ENCODE measurements around the gene MBD5. TPM values are rescaled to one million over a fixed set of nuclear protein-coding genes. Genes with fewer than 3 reads are reported as not detected.

The MBD5 gene
- total and polyA plus RNA-seq, 4 donors, result 27.7 to 58.6 (median 37.8) TPM

GRCh38 chr2:148351437-148352143, 330.7 kb downstream of the MBD5 start:
- Histone ChIP-seq H3K27ac (ENCODE audit: low read depth, low read length) (no peak overlapping the region), H3K27me3 (ENCODE audit: control insufficient read depth, insufficient read depth, low read length) (no peaks in the 10 kb centered on the region), H3K36me3 (ENCODE audit: control insufficient read depth, insufficient read depth, low read length) (no peaks in the 10 kb centered on the region), H3K9me3 (ENCODE audit: control insufficient read depth, insufficient read depth, low read length) (peaks cover 2% of the 10 kb centered on the region), H3K4me1 (ENCODE audit: control insufficient read depth, insufficient read depth, low read length) (no peaks in the 10 kb centered on the region), H3K4me3 (ENCODE audit: low read depth, low read length) (no peak overlapping the region)
- DNase-seq (ENCODE audit: low read depth in 4 of 6, low spot score in 6 of 6), result no peak
- 80% methylated on average over 1 of the region's 2 CpGs for WGBS (ENCODE audit: insufficient coverage)

GRCh38 chr2:148358375-148358774, 337.5 kb downstream of the MBD5 start:
- Histone ChIP-seq H3K36me3 (ENCODE audit: control insufficient read depth, insufficient read depth, low read length) (no peaks in the 10 kb centered on the region), H3K27me3 (ENCODE audit: control insufficient read depth, insufficient read depth, low read length) (no peaks in the 10 kb centered on the region), H3K9me3 (ENCODE audit: control insufficient read depth, insufficient read depth, low read length) (peaks cover 2% of the 10 kb centered on the region), H3K4me3 (ENCODE audit: low read depth, low read length) (no peak overlapping the region), H3K27ac (ENCODE audit: low read depth, low read length) (no peak overlapping the region), H3K4me1 (ENCODE audit: control insufficient read depth, insufficient read depth, low read length) (no peaks in the 10 kb centered on the region)
- no peak for DNase-seq (ENCODE audit: low read depth in 4 of 6, low spot score in 6 of 6)
- WGBS (ENCODE audit: insufficient coverage), result no CpG with 5 or more reads among the region's 6 CpGs

- no peaks in the 10 kb centered on the region for H3K36me3 ChIP-seq (ENCODE audit: control insufficient read depth, insufficient read depth, low read length)
- H3K27me3 ChIP-seq (ENCODE audit: control insufficient read depth, insufficient read depth, low read length), result no peaks in the 10 kb centered on the region
- H3K9me3 ChIP-seq (ENCODE audit: control insufficient read depth, insufficient read depth, low read length), result peaks cover under 1% of the 10 kb centered on the region
- no peaks in the 10 kb centered on the region for H3K4me1 ChIP-seq (ENCODE audit: control insufficient read depth, insufficient read depth, low read length)
- no peak overlapping the region for H3K4me3 ChIP-seq (ENCODE audit: low read depth, low read length)
- no peak for DNase-seq (ENCODE audit: low read depth in 4 of 6, low spot score in 6 of 6)
- no CpG with 5 or more reads among the region's 1 CpG for WGBS (ENCODE audit: insufficient coverage)
- no peak overlapping the region for H3K27ac ChIP-seq (ENCODE audit: low read depth, low read length)
These were observed 339.8 kb downstream of the MBD5 start for GRCh38 chr2:148360662-148361061.

GRCh38 chr2:148362144-148362796, 341.4 kb downstream of the MBD5 start:
- Histone ChIP-seq H3K36me3 (ENCODE audit: control insufficient read depth, insufficient read depth, low read length) (no peaks in the 10 kb centered on the region), H3K27ac (ENCODE audit: low read depth, low read length) (no peak overlapping the region), H3K4me1 (ENCODE audit: control insufficient read depth, insufficient read depth, low read length) (no peaks in the 10 kb centered on the region), H3K27me3 (ENCODE audit: control insufficient read depth, insufficient read depth, low read length) (no peaks in the 10 kb centered on the region), H3K4me3 (ENCODE audit: low read depth, low read length) (no peak overlapping the region), H3K9me3 (ENCODE audit: control insufficient read depth, insufficient read depth, low read length) (no peaks in the 10 kb centered on the region)
- 90% methylated on average over 9 of the region's 10 CpGs for WGBS (ENCODE audit: insufficient coverage)
- no peak for DNase-seq (ENCODE audit: low read depth in 4 of 6, low spot score in 6 of 6)

- Histone ChIP-seq H3K27me3 (ENCODE audit: control insufficient read depth, insufficient read depth, low read length) (no peaks in the 10 kb centered on the region), H3K4me3 (ENCODE audit: low read depth, low read length) (no peak overlapping the region), H3K36me3 (ENCODE audit: control insufficient read depth, insufficient read depth, low read length) (no peaks in the 10 kb centered on the region), H3K27ac (ENCODE audit: low read depth, low read length) (no peak overlapping the region), H3K4me1 (ENCODE audit: control insufficient read depth, insufficient read depth, low read length) (no peaks in the 10 kb centered on the region), H3K9me3 (ENCODE audit: control insufficient read depth, insufficient read depth, low read length) (no peaks in the 10 kb centered on the region)
- DNase-seq (ENCODE audit: low read depth in 4 of 6, low spot score in 6 of 6), result no peak
- 56% methylated on average over 2 of the region's 3 CpGs for WGBS (ENCODE audit: insufficient coverage)
These were observed 354.3 kb downstream of the MBD5 start for GRCh38 chr2:148375214-148375613.

- Histone ChIP-seq H3K27me3 (ENCODE audit: control insufficient read depth, insufficient read depth, low read length) (no peaks in the 10 kb centered on the region), H3K27ac (ENCODE audit: low read depth, low read length) (no peak overlapping the region), H3K9me3 (ENCODE audit: control insufficient read depth, insufficient read depth, low read length) (no peaks in the 10 kb centered on the region), H3K4me3 (ENCODE audit: low read depth, low read length) (no peak overlapping the region), H3K4me1 (ENCODE audit: control insufficient read depth, insufficient read depth, low read length) (no peaks in the 10 kb centered on the region), H3K36me3 (ENCODE audit: control insufficient read depth, insufficient read depth, low read length) (no peaks in the 10 kb centered on the region)
- no CpG with 5 or more reads among the region's 1 CpG for WGBS (ENCODE audit: insufficient coverage)
- DNase-seq (ENCODE audit: low read depth in 4 of 6, low spot score in 6 of 6), result no peak
These were observed 370.4 kb downstream of the MBD5 start for GRCh38 chr2:148391324-148391723.

- no peaks in the 10 kb centered on the region for H3K36me3 ChIP-seq (ENCODE audit: control insufficient read depth, insufficient read depth, low read length)
- WGBS (ENCODE audit: insufficient coverage), result no CpG with 5 or more reads among the region's 1 CpG
- no peaks in the 10 kb centered on the region for H3K9me3 ChIP-seq (ENCODE audit: control insufficient read depth, insufficient read depth, low read length)
- H3K4me1 ChIP-seq (ENCODE audit: control insufficient read depth, insufficient read depth, low read length), result no peaks in the 10 kb centered on the region
- H3K4me3 ChIP-seq (ENCODE audit: low read depth, low read length), result no peak overlapping the region
- DNase-seq (ENCODE audit: low read depth in 4 of 6, low spot score in 6 of 6), result no peak
- no peak overlapping the region for H3K27ac ChIP-seq (ENCODE audit: low read depth, low read length)
- no peaks in the 10 kb centered on the region for H3K27me3 ChIP-seq (ENCODE audit: control insufficient read depth, insufficient read depth, low read length)
These were observed 381.9 kb downstream of the MBD5 start for GRCh38 chr2:148402786-148403185.

GRCh38 chr2:148410899-148411298, 390.0 kb downstream of the MBD5 start:
- no CpG with 5 or more reads among the region's 1 CpG for WGBS (ENCODE audit: insufficient coverage)
- Histone ChIP-seq H3K36me3 (ENCODE audit: control insufficient read depth, insufficient read depth, low read length) (no peaks in the 10 kb centered on the region), H3K4me1 (ENCODE audit: control insufficient read depth, insufficient read depth, low read length) (no peaks in the 10 kb centered on the region), H3K27ac (ENCODE audit: low read depth, low read length) (no peak overlapping the region), H3K27me3 (ENCODE audit: control insufficient read depth, insufficient read depth, low read length) (no peaks in the 10 kb centered on the region), H3K9me3 (ENCODE audit: control insufficient read depth, insufficient read depth, low read length) (peaks cover 10% of the 10 kb centered on the region), H3K4me3 (ENCODE audit: low read depth, low read length) (no peak overlapping the region)
- no peak for DNase-seq (ENCODE audit: low read depth in 4 of 6, low spot score in 6 of 6)

GRCh38 chr2:148416248-148416647, 395.4 kb downstream of the MBD5 start:
- H3K4me1 ChIP-seq (ENCODE audit: control insufficient read depth, insufficient read depth, low read length), result no peaks in the 10 kb centered on the region
- WGBS (ENCODE audit: insufficient coverage), result no CpG with 5 or more reads among the region's 1 CpG
- no peak overlapping the region for H3K4me3 ChIP-seq (ENCODE audit: low read depth, low read length)
- no peaks in the 10 kb centered on the region for H3K36me3 ChIP-seq (ENCODE audit: control insufficient read depth, insufficient read depth, low read length)
- DNase-seq (ENCODE audit: low read depth in 4 of 6, low spot score in 6 of 6), result no peak
- H3K27ac ChIP-seq (ENCODE audit: low read depth, low read length), result no peak overlapping the region
- H3K9me3 ChIP-seq (ENCODE audit: control insufficient read depth, insufficient read depth, low read length), result peaks cover 13% of the 10 kb centered on the region
- no peaks in the 10 kb centered on the region for H3K27me3 ChIP-seq (ENCODE audit: control insufficient read depth, insufficient read depth, low read length)

GRCh38 chr2:148430101-148430500, 409.2 kb downstream of the MBD5 start:
- Histone ChIP-seq H3K27ac (ENCODE audit: low read depth, low read length) (no peak overlapping the region), H3K4me1 (ENCODE audit: control insufficient read depth, insufficient read depth, low read length) (no peaks in the 10 kb centered on the region), H3K27me3 (ENCODE audit: control insufficient read depth, insufficient read depth, low read length) (no peaks in the 10 kb centered on the region), H3K4me3 (ENCODE audit: low read depth, low read length) (no peak overlapping the region), H3K9me3 (ENCODE audit: control insufficient read depth, insufficient read depth, low read length) (peaks cover 2% of the 10 kb centered on the region), H3K36me3 (ENCODE audit: control insufficient read depth, insufficient read depth, low read length) (no peaks in the 10 kb centered on the region)
- no peak for DNase-seq (ENCODE audit: low read depth in 4 of 6, low spot score in 6 of 6)
- no CpG with 5 or more reads among the region's 1 CpG for WGBS (ENCODE audit: insufficient coverage)
